Measurements from ENCODE around the gene VSIR.

VSIR gene

GRCh38 chr10:71780156-71780555, 6.8 kb upstream of the VSIR start:
- no peak overlapping the region for H3K4me3 ChIP-seq (ENCODE audit: low read depth, low read length)
- TF ChIP-seq CTCF (IDR thresholded peaks at IDR 0.05; ENCODE audit: low read depth, low read length): no peak

GRCh38 chr10:71779641-71780040, 6.3 kb upstream of the VSIR start:
- no peak overlapping the region for H3K4me3 ChIP-seq (ENCODE audit: low read depth, low read length)
- no peak for TF ChIP-seq CTCF (IDR thresholded peaks at IDR 0.05; ENCODE audit: low read depth, low read length)

GRCh38 chr10:71778071-71778825, 4.9 kb upstream of the VSIR start:
- TF ChIP-seq CTCF (IDR thresholded peaks at IDR 0.05; ENCODE audit: low read depth, low read length): no peak
- H3K4me3 ChIP-seq (ENCODE audit: low read depth, low read length): no peak overlapping the region

GRCh38 chr10:71777213-71777985, 4.1 kb upstream of the VSIR start:
- no peak for TF ChIP-seq CTCF (IDR thresholded peaks at IDR 0.05; ENCODE audit: low read depth, low read length)

GRCh38 chr10:71776481-71776925, 3.2 kb upstream of the VSIR start:
- no peak for TF ChIP-seq CTCF (IDR thresholded peaks at IDR 0.05; ENCODE audit: low read depth, low read length)
- H3K4me3 ChIP-seq (ENCODE audit: low read depth, low read length): no peak overlapping the region

More at GRCh38 chr10:71777213-71777985, 4.1 kb upstream of the VSIR start:
- H3K4me3 ChIP-seq (ENCODE audit: low read depth, low read length): no peak overlapping the region

GRCh38 chr10:71774916-71775702, 1.8 kb upstream of the VSIR start:
- H3K4me3 ChIP-seq (ENCODE audit: low read depth, low read length): no peak overlapping the region
- TF ChIP-seq CTCF (IDR thresholded peaks at IDR 0.05; ENCODE audit: low read depth, low read length): no peak

All from WI38 (cell line).